Measurements from ENCODE around the gene BTNL2.

The BTNL2 gene

DNA sequence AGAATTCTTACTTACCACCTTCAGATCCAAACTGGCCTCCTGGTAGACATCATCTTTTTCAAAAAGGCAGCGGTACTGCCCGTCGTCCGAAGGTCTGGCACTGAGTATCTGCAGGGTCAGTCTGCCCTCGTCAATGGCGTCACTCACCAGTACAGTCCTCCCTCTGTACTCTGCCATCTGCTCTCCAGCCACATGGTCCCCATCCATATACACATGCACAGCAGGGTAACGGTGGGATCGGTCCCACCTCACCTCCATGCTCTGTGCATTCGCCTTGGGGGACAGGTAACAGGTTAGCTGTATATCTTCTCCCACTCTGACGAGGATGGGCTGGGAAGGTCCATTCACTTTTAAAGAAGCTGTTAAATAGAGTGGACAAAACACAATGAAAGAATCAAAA is 11.0 kb downstream of the BTNL2 start:
- H3K27ac ChIP-seq: no peak overlapping the region
- TF ChIP-seq, protein P1, sequence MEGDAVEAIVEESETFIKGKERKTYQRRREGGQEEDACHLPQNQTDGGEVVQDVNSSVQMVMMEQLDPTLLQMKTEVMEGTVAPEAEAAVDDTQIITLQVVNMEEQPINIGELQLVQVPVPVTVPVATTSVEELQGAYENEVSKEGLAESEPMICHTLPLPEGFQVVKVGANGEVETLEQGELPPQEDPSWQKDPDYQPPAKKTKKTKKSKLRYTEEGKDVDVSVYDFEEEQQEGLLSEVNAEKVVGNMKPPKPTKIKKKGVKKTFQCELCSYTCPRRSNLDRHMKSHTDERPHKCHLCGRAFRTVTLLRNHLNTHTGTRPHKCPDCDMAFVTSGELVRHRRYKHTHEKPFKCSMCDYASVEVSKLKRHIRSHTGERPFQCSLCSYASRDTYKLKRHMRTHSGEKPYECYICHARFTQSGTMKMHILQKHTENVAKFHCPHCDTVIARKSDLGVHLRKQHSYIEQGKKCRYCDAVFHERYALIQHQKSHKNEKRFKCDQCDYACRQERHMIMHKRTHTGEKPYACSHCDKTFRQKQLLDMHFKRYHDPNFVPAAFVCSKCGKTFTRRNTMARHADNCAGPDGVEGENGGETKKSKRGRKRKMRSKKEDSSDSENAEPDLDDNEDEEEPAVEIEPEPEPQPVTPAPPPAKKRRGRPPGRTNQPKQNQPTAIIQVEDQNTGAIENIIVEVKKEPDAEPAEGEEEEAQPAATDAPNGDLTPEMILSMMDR (conservative IDR thresholded peaks at IDR 0.05): no peak

DNA sequence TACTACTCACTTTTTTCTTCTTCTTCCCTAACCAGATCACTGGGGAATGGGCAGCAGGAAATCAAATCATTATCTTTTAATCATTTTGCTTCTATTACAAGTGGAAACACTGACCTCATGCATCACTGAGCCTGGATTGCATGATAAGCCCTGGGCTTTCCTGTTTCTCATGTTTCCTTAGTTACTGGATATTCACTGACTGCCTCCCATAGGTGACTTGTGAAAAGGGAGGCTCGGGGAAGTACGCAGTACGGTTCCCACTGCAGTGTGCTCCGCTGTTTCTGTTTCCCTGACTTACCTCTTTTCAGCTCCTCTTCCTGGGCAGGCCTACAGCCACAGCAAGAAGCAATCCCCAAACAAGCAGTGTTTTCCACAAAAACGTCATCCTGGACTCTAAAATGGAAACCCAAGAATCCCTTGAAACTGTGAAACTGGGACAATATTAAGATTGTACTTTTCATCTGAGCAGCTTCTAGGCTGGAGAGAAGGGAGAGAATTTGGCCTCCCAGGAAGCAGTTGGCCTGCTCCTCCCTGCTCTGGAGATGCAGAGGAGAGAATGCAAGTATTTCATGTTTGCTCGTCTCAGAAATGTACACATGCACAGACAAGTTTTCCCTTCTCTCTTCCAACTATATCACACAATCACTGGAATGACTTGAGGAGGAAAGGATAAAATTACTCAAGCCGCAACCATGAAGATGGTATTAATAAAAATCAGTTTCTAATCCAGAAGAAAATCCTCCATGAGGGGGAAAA is 13.1 kb downstream of the BTNL2 start:
- peak overlapping the region; percentile 94 for H3K27ac ChIP-seq
- TF ChIP-seq, protein P1 (conservative IDR thresholded peaks at IDR 0.05): peak; percentile 19; the same call in 1 of the 2 replicates

DNA sequence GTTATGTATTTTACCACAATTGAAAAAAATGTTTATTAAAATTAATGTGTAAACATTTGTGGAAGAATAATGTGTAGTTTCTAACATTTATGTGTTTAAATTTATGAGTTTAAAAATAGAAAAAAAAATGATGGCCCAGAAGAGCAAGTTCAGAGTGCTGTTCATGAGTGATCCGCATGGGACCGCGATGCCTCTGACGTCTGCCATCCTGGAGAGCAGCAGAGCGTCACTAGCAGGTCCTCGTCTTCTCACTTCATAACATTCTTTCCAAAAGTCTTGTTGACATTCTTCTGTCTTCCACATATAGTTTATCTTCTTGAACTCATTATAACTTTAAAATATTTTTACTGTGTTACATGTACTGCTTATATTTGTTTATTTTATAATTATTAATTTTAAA is 15.5 kb downstream of the BTNL2 start:
- H3K27ac ChIP-seq: no peak overlapping the region; the same call in 1 of the 2 replicates

DNA sequence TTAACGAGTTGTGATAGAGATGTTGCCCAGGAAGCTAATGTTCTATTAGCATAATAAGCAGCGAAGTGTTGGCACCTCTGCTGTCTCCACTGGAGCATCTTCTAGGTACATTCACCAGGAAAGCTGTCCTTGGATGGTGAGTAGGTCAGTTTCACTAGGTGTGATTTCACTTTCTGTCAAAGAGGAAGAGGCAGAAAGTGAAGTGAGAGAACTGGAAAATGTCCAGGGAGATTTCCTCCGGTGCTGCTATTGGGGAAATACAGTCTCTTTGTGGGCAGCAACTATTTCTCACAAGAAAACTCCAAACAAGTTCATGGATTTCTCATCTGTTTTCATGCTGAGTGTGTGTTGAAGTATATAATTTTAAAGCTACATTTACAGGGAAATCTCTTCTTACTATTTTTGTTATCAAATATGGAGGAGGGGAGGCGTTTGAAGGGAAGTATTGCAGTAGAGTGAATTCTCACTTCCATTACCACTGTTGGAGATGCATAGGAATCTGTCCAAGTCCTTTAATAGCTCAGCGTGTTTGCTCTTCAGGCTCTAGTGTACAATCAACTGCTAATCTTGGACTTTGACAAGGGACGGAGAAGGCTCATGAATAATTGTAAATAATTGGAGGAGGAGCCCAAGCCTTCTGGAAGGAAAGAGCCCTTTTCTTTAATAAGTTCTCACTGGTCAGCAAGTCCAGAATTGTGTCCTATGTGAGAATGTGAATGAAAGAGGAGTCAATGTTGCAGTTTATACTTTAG is 19.2 kb downstream of the BTNL2 start:
- TF ChIP-seq, protein P1 (conservative IDR thresholded peaks at IDR 0.05): no peak
- H3K27ac ChIP-seq: peak overlapping the region; percentile 37

More for the DNA sequence above, 15.5 kb downstream of the BTNL2 start:
- TF ChIP-seq, protein P1 (conservative IDR thresholded peaks at IDR 0.05): no peak

DNA sequence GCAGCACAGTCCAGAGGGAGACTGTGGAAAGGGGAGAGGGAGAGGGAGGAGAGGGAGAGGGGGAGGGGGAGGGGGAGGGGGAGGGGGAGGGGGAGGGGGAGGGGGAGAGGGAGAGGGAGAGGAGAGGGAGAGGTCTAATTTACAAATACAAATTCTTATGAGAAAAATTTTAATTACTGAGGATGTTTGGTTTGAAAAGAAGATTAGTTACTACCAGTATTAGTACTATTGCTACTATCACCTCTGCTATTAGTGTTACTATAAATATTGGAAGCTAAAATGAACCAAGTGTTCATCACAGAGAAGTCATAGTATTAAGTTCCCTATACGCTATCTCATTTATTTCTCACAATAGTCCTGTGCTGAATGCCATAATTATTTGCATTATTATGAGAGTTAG is 20.9 kb downstream of the BTNL2 start:
- TF ChIP-seq, protein P1 (conservative IDR thresholded peaks at IDR 0.05): no peak
- H3K27ac ChIP-seq: no peak overlapping the region

DNA sequence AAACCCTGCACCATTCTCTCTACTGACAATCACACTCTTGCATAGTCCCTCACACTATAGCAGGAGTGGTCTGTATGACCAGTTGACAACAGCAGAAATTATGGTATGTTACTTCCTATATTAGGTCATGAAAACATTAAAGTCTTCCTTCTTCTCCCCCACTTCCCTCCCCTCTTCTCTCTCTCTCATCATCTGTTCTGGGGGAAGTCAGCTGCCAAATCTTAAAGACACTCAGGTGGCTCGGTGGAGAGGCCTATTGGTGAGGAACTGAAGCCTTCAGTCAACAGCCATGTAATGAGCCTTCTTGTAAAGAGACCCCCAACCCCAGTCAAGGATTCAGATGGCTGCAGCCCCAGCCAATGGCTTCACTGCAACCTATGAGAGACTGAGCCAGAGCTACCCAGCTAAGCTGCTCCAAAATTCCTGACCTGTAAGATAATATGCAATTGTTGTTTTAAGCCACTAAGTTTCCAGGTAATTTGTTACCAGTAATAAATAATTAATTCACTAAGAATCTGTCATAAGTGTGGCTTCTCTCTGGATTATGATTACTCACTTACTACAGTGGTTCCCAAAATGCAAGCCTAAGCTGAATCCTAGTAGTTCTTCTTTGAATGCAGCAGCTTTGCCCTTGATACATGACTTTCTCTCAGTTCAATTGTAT is 24.1 kb downstream of the BTNL2 start:
- TF ChIP-seq, protein P1 (conservative IDR thresholded peaks at IDR 0.05): no peak
- no peak overlapping the region for H3K27ac ChIP-seq

DNA sequence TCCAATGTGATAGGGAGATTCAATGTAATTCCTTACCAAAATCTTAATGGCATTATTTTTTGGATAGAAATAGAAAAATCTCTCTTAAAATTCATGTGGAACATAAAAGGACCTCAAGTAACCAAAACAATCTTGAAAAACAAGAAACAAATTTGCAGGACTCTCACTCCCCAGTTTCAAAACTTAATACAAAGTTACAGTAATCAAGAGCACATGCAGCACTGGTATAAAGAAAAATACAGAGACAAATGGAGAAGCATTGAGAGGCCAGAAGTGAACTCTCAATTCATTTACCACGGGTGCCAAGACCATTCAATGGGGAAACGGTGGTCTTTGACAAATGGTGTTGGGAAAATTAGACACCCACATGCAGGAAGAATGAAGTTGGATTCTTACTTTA is 27.4 kb downstream of the BTNL2 start:
- TF ChIP-seq, protein P1 (conservative IDR thresholded peaks at IDR 0.05): no peak
- no peak overlapping the region for H3K27ac ChIP-seq

Measured in VCaP (cell line).